ENCODE measurements around the gene HHIP.

The HHIP gene

GRCh38 chr4:144653781-144654545 lies 8.0 kb downstream of the HHIP start:
- CTCF ChIA-PET: interaction anchor here (1.3 to 2.7 kb wide), 3 partner anchors 9 to 45 kb away, joined by 4 to 15 read pairs (median 4); no protein-coding TSS in a partner anchor
- POLR2A ChIA-PET: no interaction called here

GRCh38 chr4:144655491-144655890 lies 9.5 kb downstream of the HHIP start:
- ChIA-PET CTCF (interaction anchor here (1.3 kb wide), 1 partner anchor 13 kb away, joined by 4 read pairs; no protein-coding TSS in a partner anchor), POLR2A (no interaction called here)
- DNase-seq (ENCODE audit: extremely low spot score): no peak
- no peak for TF ChIP-seq CTCF (IDR thresholded peaks at IDR 0.05; ENCODE audit: control extremely low read depth, extremely low read depth, low read depth, missing control alignments)

More at GRCh38 chr4:144653781-144654545, 8.0 kb downstream of the HHIP start:
- TF ChIP-seq CTCF (IDR thresholded peaks at IDR 0.05; ENCODE audit: control extremely low read depth, extremely low read depth, low read depth, missing control alignments): no peak
- DNase-seq (ENCODE audit: extremely low spot score): no peak

- DNase-seq (ENCODE audit: extremely low spot score): no peak
- no peak for TF ChIP-seq CTCF (IDR thresholded peaks at IDR 0.05; ENCODE audit: control extremely low read depth, extremely low read depth, low read depth, missing control alignments)
- POLR2A ChIA-PET: no interaction called here
- CTCF ChIA-PET: no interaction called here
Observed at GRCh38 chr4:144656850-144657249, 10.9 kb downstream of the HHIP start.

GRCh38 chr4:144658015-144658567 lies 12.1 kb downstream of the HHIP start:
- POLR2A ChIA-PET: no interaction called here
- TF ChIP-seq CTCF (IDR thresholded peaks at IDR 0.05; ENCODE audit: control extremely low read depth, extremely low read depth, low read depth, missing control alignments): no peak
- no peak for DNase-seq (ENCODE audit: extremely low spot score)
- CTCF ChIA-PET: no interaction called here

- POLR2A ChIA-PET: no interaction called here
- TF ChIP-seq CTCF (IDR thresholded peaks at IDR 0.05; ENCODE audit: control extremely low read depth, extremely low read depth, low read depth, missing control alignments): no peak
- no peak for DNase-seq (ENCODE audit: extremely low spot score)
Observed at GRCh38 chr4:144658903-144659302, 12.9 kb downstream of the HHIP start.

GRCh38 chr4:144659447-144659846 lies 13.5 kb downstream of the HHIP start:
- POLR2A ChIA-PET: no interaction called here
- no peak for TF ChIP-seq CTCF (IDR thresholded peaks at IDR 0.05; ENCODE audit: control extremely low read depth, extremely low read depth, low read depth, missing control alignments)
- CTCF ChIA-PET: interaction anchor here (1.1 kb wide), 1 partner anchor 10 kb away, joined by 3 read pairs; no protein-coding TSS in a partner anchor
- no peak for DNase-seq (ENCODE audit: extremely low spot score)

More at GRCh38 chr4:144658903-144659302, 12.9 kb downstream of the HHIP start:
- CTCF ChIA-PET: interaction anchor here (1.1 kb wide), 1 partner anchor 9 kb away, joined by 3 read pairs; no protein-coding TSS in a partner anchor

Data from GM10248 (cell line).